Adipocyte (in vitro differentiated cells): ENCODE data around the gene SIRT6.

ENCODE experiments used
- DNase-seq: peaks from one replicate; pipeline ENCODE4 v3.0.0-alpha.2; 2015; ENCODE audit warnings: low read depth
- H3K27me3 ChIP-seq: replicated peaks from 2 replicates; pipeline ENCODE4 v1.7.0; 2013; ENCODE audit warnings: mild to moderate bottlenecking, low read length, moderate library complexity; ENCODE audit not compliant: control insufficient read depth, insufficient read depth
- H3K36me3 ChIP-seq: 2 replicates; pipeline ENCODE4 v1.7.0; 2013; ENCODE audit warnings: low read length, mild to moderate bottlenecking, moderate library complexity; ENCODE audit not compliant: control insufficient read depth, insufficient read depth, severe bottlenecking
- H3K4me1 ChIP-seq: 2 replicates; pipeline ENCODE4 v1.7.0; 2013; ENCODE audit warnings: mild to moderate bottlenecking, low read length, moderate library complexity; ENCODE audit not compliant: control insufficient read depth, insufficient read depth
- H3K4me3 ChIP-seq: 2 replicates; pipeline ENCODE4 v1.7.0; 2013; ENCODE audit warnings: mild to moderate bottlenecking, low read length, moderate library complexity
- H3K9ac ChIP-seq: 2 replicates; pipeline ENCODE4 v1.7.0; 2013; ENCODE audit warnings: mild to moderate bottlenecking, low read length, moderate library complexity
- H3K9me3 ChIP-seq: 2 replicates; pipeline ENCODE4 v1.7.0; 2013; ENCODE audit warnings: mild to moderate bottlenecking, low read length, moderate library complexity; ENCODE audit not compliant: control insufficient read depth

Gene SIRT6

DNA sequence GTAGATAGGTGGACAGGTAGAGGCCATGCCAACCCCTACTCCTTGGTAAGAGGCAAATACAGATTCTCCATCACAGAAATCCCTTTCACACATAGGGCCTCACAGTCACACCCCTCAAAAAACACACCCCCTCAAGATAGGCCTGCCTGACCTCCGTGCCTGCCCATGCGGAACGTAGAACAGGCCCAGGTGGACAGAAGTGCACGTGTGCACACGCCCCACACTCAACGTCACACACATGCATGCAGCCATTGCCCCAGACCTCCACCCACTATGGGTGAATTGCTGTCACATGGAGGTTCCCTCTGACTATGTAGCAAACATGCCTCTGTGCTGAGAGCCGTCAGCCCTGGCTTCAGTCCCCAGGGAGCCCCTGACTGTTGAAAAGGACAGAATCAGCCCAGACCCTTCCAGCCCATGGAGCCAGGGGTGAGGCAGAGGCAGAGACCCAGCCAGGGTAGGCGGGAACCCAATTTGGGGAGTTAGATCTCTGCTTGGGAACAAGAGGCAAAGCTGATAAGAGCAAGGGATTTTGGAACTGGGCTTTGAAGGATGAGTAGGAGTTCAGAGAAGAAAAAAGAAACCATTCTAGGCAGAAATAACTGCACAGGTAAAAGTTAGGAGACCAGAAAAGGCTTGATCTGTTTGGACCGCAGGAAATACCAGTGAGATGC, 3.2 kb upstream of the SIRT6 start:
- Histone ChIP-seq H3K36me3 (no peaks in the 10 kb centered on the region), H3K9ac (no peak overlapping the region), H3K4me3 (no peak overlapping the region), H3K9me3 (no peaks in the 10 kb centered on the region), H3K27me3 (no peaks in the 10 kb centered on the region), H3K4me1 (peaks cover 17% of the 10 kb centered on the region)
- no peak for DNase-seq

DNA sequence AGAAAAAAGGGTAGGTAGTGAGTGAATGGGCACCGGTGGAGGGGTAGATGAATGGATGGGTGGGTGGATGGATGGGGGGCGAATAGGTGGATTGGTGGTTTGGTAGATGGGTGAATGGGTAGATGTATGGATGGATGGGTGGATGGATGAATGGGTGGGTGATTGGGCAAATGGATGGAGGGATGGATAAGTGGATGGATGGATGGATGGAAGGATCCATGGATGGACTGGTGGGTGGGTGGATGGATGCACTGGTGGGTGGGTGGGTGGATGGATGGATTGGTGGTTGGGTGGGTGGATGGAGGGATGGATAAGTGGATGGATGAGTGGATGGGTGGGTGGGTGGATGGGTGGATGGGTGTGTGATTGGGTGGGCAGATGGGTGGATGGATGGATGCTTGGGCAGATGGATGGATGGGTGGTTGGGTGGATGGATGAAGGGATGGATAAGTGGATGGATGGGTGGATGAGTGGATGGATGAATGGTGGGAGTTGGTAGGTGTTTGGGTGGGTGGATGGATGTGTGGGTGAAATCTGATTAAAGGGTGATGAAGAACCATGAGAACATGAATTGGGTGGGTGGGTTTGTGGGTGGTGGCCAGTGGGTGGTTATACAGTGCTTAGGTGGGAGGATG, 2.5 kb upstream of the SIRT6 start:
- no peak for DNase-seq
- H3K4me3 ChIP-seq, result no peak overlapping the region
- peaks cover 4% of the 10 kb centered on the region for H3K36me3 ChIP-seq
- no peaks in the 10 kb centered on the region for H3K27me3 ChIP-seq
- H3K9me3 ChIP-seq, result no peaks in the 10 kb centered on the region
- H3K9ac ChIP-seq, result no peak overlapping the region
- H3K4me1 ChIP-seq, result peaks cover 17% of the 10 kb centered on the region

DNA sequence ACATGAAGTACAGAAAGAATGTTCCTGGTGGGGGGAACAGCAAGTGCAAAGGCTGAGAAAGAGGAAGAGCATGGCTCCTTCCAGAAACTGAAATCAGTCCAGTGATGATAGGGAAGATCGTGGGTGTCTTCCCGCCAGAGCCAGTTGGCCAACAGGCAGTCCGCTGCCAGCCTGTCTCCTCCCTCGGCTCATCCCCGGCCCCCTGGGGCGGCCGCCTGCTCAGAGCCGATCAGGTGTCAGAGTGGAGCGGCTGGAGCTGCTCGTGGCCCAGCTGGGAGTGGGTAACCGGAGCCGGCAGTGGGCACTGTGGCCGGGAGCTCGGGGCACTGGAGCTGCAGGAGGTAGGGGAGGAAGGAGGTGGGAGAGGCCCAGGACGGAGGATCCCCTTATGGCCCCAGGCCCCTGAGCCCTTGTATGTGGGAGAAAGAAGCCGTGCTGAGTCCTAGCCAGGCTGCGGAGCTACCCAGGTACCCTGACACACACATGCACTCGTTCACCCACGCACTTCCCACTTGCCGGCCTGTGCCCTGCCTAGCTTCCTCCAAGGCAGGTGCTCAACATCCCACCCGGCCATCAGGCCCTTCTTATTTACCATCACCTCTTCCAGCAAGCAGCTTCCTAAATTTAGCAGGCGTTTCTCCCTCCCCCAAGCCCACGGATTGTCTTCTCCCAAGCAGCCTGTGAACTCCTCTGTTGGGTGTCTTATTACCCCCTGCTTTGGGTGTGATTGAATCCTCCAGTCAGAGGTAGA, 1.8 kb upstream of the SIRT6 start:
- Histone ChIP-seq H3K4me1 (peaks cover 17% of the 10 kb centered on the region), H3K9me3 (no peaks in the 10 kb centered on the region), H3K9ac (no peak overlapping the region), H3K4me3 (no peak overlapping the region), H3K27me3 (no peaks in the 10 kb centered on the region), H3K36me3 (peaks cover 10% of the 10 kb centered on the region)
- no peak for DNase-seq

DNA sequence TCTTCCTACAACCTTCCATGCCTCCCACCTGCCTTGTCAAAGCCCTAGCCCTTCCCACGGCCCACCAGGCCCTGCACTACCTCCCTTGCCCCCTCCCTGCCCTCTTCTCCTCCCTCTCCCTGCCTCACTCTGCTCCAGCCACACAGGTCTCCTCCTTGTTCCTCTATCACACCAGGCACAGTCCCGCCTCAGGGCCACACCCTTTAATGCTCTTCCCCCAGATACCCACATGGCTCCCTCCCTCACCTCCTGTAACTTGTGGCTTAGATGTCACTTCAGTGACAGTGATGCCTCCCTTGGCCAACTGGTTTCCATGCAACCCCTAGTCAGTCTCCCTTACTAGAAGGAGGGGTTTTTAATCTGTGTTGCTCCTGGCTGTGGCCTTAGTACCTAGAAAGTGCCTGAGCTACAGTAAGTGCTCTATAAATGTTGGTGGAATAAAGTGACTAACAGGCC, 1.3 kb downstream of the SIRT6 start:
- no peaks in the 10 kb centered on the region for H3K27me3 ChIP-seq
- H3K4me3 ChIP-seq, result peak overlapping the region; percentile 96
- peaks cover 12% of the 10 kb centered on the region for H3K4me1 ChIP-seq
- H3K9ac ChIP-seq, result peak overlapping the region; percentile 29
- H3K36me3 ChIP-seq, result peaks cover 15% of the 10 kb centered on the region
- DNase-seq, result no peak
- H3K9me3 ChIP-seq, result no peaks in the 10 kb centered on the region

DNA sequence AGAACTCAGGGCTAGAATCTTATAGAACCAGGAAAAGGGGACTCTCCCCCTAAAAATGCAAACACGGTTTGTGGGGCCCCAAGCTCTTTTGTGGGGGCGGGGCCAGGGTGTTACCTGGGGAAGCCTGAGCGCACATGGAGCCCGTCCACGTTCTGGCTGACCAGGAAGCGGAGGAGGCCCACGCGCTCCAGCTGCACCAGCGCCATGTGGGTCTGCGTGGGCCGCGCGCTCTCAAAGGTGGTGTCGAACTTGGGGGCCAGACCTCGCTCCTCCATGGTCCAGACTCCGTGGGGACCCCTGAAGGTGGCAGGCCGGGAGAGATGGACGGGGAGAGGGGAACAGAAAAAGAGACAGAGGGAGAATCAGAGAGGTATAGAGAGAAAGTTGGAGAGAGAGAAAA, 3.4 kb downstream of the SIRT6 start:
- H3K27me3 ChIP-seq, result no peaks in the 10 kb centered on the region
- H3K9ac ChIP-seq, result no peak overlapping the region
- no peak for DNase-seq
- H3K9me3 ChIP-seq, result no peaks in the 10 kb centered on the region
- H3K36me3 ChIP-seq, result peaks cover 24% of the 10 kb centered on the region
- H3K4me3 ChIP-seq, result no peak overlapping the region
- H3K4me1 ChIP-seq, result peaks cover 12% of the 10 kb centered on the region

DNA sequence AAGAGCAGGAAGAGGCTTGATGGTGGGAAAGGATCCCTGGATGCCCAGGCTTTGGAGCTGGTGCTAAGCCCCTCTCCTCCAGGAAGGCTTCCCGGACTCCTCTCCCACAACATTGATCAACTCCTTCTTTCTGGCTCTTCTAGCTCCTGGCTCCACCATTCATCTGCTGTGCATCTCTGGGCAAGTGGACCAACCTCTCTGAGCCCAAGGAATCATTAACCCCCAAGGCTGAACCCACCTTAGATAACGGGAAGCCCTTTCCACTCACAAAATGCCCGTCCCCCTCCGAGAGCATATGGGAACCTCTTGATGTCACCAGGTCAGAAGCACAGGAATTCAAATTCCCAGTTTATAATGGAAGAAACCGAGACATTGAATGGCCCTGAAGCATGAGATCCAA, 5.2 kb downstream of the SIRT6 start:
- Histone ChIP-seq H3K4me1 (peaks cover 8% of the 10 kb centered on the region), H3K9me3 (no peaks in the 10 kb centered on the region), H3K4me3 (no peak overlapping the region), H3K36me3 (peaks cover 24% of the 10 kb centered on the region), H3K9ac (no peak overlapping the region), H3K27me3 (peaks cover 3% of the 10 kb centered on the region)
- no peak for DNase-seq

DNA sequence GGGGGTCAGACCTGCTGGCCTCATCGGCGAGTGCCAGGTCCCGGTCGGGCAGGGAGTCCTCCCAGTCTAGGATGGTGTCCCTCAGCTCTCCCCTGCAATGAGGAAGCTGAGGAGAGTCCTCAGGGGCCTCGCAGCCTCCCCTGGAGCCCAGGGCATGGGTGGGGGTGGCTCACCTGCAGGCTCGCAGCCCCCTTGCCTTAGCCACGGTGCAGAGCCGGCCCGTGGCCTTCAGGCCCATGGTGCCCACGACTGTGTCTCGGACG, 6.8 kb downstream of the SIRT6 start:
- Histone ChIP-seq H3K4me1 (no peaks in the 10 kb centered on the region), H3K9ac (no peak overlapping the region), H3K36me3 (peaks cover 24% of the 10 kb centered on the region), H3K9me3 (no peaks in the 10 kb centered on the region), H3K4me3 (no peak overlapping the region), H3K27me3 (peaks cover 12% of the 10 kb centered on the region)
- no peak for DNase-seq

DNA sequence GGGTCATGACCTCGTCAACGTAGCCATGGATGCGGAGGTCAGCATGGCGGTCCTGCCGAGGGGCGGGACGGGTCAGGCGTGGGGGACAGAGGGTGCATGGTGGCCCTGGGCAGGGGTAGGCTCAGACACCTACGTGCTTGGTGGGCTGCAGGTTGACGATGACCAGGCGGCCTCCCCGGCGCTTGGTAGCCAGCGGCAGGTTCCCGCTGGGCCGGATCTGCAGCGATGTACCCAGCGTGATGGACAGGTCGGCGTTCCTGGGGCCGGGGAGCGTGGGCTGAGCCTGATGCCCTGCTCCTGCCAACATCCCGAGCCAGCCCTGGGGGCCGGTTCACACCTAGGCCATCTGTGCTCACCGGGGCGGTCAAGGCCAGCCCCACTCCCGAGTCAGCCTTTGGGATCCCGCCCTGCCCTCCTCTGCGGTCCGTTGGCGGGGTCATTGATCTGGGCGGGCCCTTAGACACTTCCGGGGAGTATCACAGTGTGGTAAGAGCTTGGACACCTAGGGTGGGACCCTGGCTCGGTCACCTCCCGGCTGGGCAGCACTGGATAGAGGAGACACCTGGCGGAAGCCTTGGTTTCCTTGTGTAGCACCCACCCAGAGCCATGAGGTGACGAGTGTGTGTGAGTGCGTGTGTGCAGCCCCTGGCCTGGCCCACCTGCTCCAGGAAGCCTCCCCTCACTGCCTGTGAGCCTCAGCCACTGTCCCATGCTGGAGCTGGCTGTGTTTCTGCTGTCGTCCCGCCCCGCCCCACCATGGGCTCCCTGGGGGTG, 7.3 kb downstream of the SIRT6 start:
- no peak overlapping the region for H3K9ac ChIP-seq
- no peak for DNase-seq

DNA sequence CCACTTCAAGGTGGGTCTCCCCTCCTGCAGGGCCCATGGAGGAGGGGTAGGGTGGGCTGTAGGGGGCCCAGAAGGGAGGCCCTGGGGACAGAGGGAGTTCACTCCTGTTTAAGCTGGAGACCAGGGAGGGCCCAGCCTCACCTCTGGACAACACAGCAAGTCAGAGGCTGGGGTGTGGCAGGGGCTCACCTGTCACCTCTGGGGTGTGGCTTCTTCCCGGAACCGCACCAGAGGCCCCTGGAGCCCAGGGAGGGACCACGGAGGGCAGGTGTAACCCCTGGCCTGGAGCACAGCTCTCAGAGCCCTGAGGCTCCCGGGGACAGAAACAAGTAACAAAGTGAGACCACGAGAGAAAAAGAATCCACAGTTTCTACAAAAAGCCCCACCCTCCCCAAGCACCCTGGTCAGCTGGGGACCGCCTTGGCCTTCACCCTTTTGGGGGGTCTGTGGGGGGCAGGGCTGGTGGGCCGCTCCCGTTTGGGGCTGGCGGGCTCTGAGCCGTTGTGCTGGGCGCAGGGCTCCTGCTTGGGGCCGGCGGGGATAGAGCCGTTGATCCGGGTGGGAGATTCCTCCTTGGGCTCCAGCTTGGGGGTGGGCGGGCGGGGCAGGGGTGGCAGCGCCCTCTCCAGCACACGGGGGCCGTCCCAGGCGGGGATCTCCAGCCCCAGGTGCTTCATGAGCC, 8.0 kb downstream of the SIRT6 start:
- Histone ChIP-seq H3K27me3 (peaks cover 15% of the 10 kb centered on the region), H3K4me1 (no peaks in the 10 kb centered on the region), H3K9ac (no peak overlapping the region), H3K9me3 (no peaks in the 10 kb centered on the region), H3K36me3 (peaks cover 15% of the 10 kb centered on the region), H3K4me3 (no peak overlapping the region)
- DNase-seq, result no peak

More for the DNA sequence above, 7.3 kb downstream of the SIRT6 start:
- H3K4me1 ChIP-seq, result no peaks in the 10 kb centered on the region
- H3K4me3 ChIP-seq, result no peak overlapping the region
- H3K27me3 ChIP-seq, result peaks cover 12% of the 10 kb centered on the region
- H3K36me3 ChIP-seq, result peaks cover 23% of the 10 kb centered on the region
- H3K9me3 ChIP-seq, result no peaks in the 10 kb centered on the region

DNA sequence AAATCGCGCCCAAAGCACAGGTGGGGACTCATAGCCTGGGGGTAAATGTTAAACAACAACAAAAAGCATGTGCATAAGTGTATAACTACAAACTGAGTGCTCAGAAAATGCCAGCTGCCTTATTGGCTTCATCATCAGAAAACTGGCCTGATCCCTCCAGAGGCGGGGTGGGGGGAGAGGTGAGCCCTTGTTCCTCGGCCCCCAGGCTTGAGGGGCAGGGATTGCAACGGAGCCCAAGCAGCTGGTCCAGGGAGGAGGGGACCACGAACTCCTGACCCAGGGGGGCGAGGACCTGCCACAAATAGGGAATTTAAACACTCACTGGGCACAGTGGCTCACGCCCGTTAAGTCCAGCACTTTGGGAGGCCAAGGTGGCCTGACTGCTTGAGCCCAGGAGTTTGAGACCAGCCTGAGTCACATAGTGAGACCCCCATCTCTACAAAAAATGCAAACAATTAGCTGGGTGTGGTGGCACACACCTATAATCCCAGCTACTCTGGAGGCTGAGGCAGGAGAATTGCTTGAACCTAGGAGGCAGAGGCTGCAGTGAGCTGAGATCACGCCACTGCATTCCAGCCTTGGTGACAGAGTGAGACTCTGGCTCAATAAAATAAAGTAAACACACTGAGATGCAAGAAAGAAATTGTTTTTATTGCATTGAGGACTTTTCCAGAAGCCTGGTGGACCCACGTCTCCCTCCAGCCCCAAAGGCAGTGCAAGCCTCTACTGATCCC, 8.7 kb downstream of the SIRT6 start:
- no peak for DNase-seq
- peaks cover 15% of the 10 kb centered on the region for H3K27me3 ChIP-seq
- peaks cover 11% of the 10 kb centered on the region for H3K36me3 ChIP-seq
- no peaks in the 10 kb centered on the region for H3K4me1 ChIP-seq
- no peaks in the 10 kb centered on the region for H3K9me3 ChIP-seq
- no peak overlapping the region for H3K9ac ChIP-seq
- H3K4me3 ChIP-seq, result no peak overlapping the region
